Stimulated activated CD4-positive, alpha-beta T cell treated with anti-CD3 and anti-CD28 coated beads, TNF-alpha, amount 100 ng/mL, for 48 hours (primary cell): ENCODE results near the gene RET.

Experiments used
- DNase-seq, 3 donors: peaks; one replicate each; pipeline ENCODE4 v3.0.0-alpha.2; 2020; ENCODE audit warnings: low read depth in 3 of 3

Gene RET

GRCh38 chr10:43106256-43107091 is 29.6 kb downstream of the RET start:
- no peak for DNase-seq

- DNase-seq: no peak
These were observed 32.1 kb downstream of the RET start for GRCh38 chr10:43108951-43109350.

GRCh38 chr10:43109671-43110249 is 32.9 kb downstream of the RET start:
- DNase-seq: no peak

GRCh38 chr10:43110338-43111071 is 33.6 kb downstream of the RET start:
- no peak for DNase-seq

- no peak for DNase-seq
These were observed 34.2 kb downstream of the RET start for GRCh38 chr10:43111101-43111500.

GRCh38 chr10:43111921-43112607 is 35.2 kb downstream of the RET start:
- no peak for DNase-seq

- no peak for DNase-seq
These were observed 35.7 kb downstream of the RET start for GRCh38 chr10:43112608-43112961.

GRCh38 chr10:43113201-43114087 is 36.6 kb downstream of the RET start:
- no peak for DNase-seq

- no peak for DNase-seq
These were observed 37.3 kb downstream of the RET start for GRCh38 chr10:43114088-43114742.

GRCh38 chr10:43114743-43115611 is 38.1 kb downstream of the RET start:
- no peak for DNase-seq

GRCh38 chr10:43115881-43116595 is 39.2 kb downstream of the RET start:
- no peak for DNase-seq

GRCh38 chr10:43116596-43116995 is 39.7 kb downstream of the RET start:
- no peak for DNase-seq

- no peak for DNase-seq
These were observed 40.3 kb downstream of the RET start for GRCh38 chr10:43117031-43117776.

- no peak for DNase-seq
These were observed 41.1 kb downstream of the RET start for GRCh38 chr10:43117777-43118583.

GRCh38 chr10:43118631-43119415 is 42.0 kb downstream of the RET start:
- DNase-seq: no peak

- no peak for DNase-seq
These were observed 42.7 kb downstream of the RET start for GRCh38 chr10:43119416-43120115.
